HepG2 (cell line): ENCODE data around the gene NMU. TPM values are rescaled to one million over a fixed set of nuclear protein-coding genes. Genes with fewer than 3 reads are reported as not detected.

Experiments
- ATAC-seq: fragments of 200-7000 bp; cut with Tn5 transposase; 3 replicates; pipeline ENCODE4 v1.9.1; 2020; ENCODE audit warnings: mild to moderate bottlenecking, moderate library complexity
- BruUV-seq: library from RNA; stranded (reverse); fragments of 400-500 nt; replicated peaks from 2 replicates; lab custom pipeline; 2021; lab: Mats Ljungman, UMichigan
- CTCF ChIA-PET: fragments of 300-600 bp; formaldehyde crosslinking; extraction: SDS; loops from one replicate; lab custom pipeline; 2021; ENCODE audit warnings: low total read pairs, inconsistent platforms, low intra/inter-chr PET ratio; lab: Yijun Ruan, JAX
- POLR2A ChIA-PET: fragments of 350-600 bp; sonication (Branson Sonifier 250); formaldehyde crosslinking; loops from one replicate; lab custom pipeline; 2020; ENCODE audit warnings: antibody characterized with exemption, inconsistent platforms; lab: Yijun Ruan, JAX
- DNase-seq: peaks from one replicate; pipeline ENCODE4 v3.0.0-alpha.2; 2015; ENCODE audit warnings: low spot score
- FAIRE-seq: peaks from 3 replicates; lab custom pipeline; 2011; peaks lifted over from hg19 to GRCh38; lab: Jason Lieb, UNC
- H2AFZ ChIP-seq: one replicate; pipeline ENCODE4 v1.6.1; 2011; ENCODE audit warnings: low read length, inconsistent platforms
- H3K27ac ChIP-seq: fragments of 300-600 bp; 3 replicates; pipeline ENCODE4 v1.8.0; 2011; ENCODE audit warnings: mixed run types, mild to moderate bottlenecking, mixed read lengths, low read length, inconsistent platforms; ENCODE audit not compliant: insufficient read depth; ENCODE audit errors: extremely low read length
- H3K27me3 ChIP-seq, 2 experiments: fragments of 200-600 bp in 1 of 2; 2 replicates in 1 of 2; 3 replicates in 1 of 2; pipeline versions ENCODE4 v1.6.0 to v1.8.0; 2011; ENCODE audit warnings: low read length in 2 of 2, mild to moderate bottlenecking in 2 of 2, moderate library complexity in 2 of 2, inconsistent platforms in 1 of 2; ENCODE audit not compliant: insufficient read depth in 2 of 2, control insufficient read depth in 1 of 2
- H3K36me3 ChIP-seq, 2 experiments: fragments of 200-600 bp in 1 of 2; replicated peaks in 1 of 2; 2 replicates in 1 of 2; 3 replicates in 1 of 2; pipeline versions ENCODE4 v1.5.1 to v1.8.0; 2011; ENCODE audit warnings: low read length in 2 of 2, inconsistent platforms in 1 of 2; ENCODE audit not compliant: insufficient read depth in 2 of 2, control insufficient read depth in 1 of 2
- H3K4me1 ChIP-seq: 2 replicates; pipeline ENCODE4 v1.5.1; 2012; ENCODE audit warnings: low read length, inconsistent platforms; ENCODE audit not compliant: insufficient read depth
- H3K4me2 ChIP-seq: 2 replicates; pipeline ENCODE4 v1.6.0; 2011; ENCODE audit warnings: low read depth, low read length, inconsistent platforms
- H3K4me3 ChIP-seq, 3 experiments: fragments of 200-600 bp in 1 of 3; sonication (generic), shearing (Covaris generic) in 1 of 3; replicated peaks in 1 of 3; 2 replicates each; pipeline ENCODE4 v1.5.1; 2011 to 2016; ENCODE audit warnings: low read length in 3 of 3, inconsistent platforms in 2 of 3, low read depth in 2 of 3, mild to moderate bottlenecking in 2 of 3, control low read depth in 1 of 3, mixed read lengths in 1 of 3; ENCODE audit not compliant: insufficient read depth in 1 of 3
- H3K79me2 ChIP-seq: one replicate; pipeline ENCODE4 v1.6.1; 2011; ENCODE audit warnings: low read length, inconsistent platforms; ENCODE audit not compliant: insufficient read depth
- H3K9ac ChIP-seq: 2 replicates; pipeline ENCODE4 v1.6.0; 2011; ENCODE audit warnings: mild to moderate bottlenecking, low read depth, low read length, inconsistent platforms; ENCODE audit not compliant: insufficient read depth
- H3K9me3 ChIP-seq: 2 replicates; pipeline ENCODE4 v1.5.1; 2012; ENCODE audit warnings: mild to moderate bottlenecking, low read length
- H4K20me1 ChIP-seq: 2 replicates; pipeline ENCODE4 v1.6.0; 2011; ENCODE audit warnings: inconsistent platforms, mild to moderate bottlenecking, low read length, moderate library complexity; ENCODE audit not compliant: insufficient read depth
- ARID4A ChIP-seq: sonication (generic); formaldehyde crosslinking; IDR thresholded peaks from 2 replicates; pipeline ENCODE4 v1.5.0; 2020; ENCODE audit warnings: mild to moderate bottlenecking, missing genetic modification reagents, borderline replicate concordance
- BRF2 ChIP-seq: sonication (generic); formaldehyde crosslinking; IDR thresholded peaks from 2 replicates; pipeline ENCODE4 v1.8.1; 2022; ENCODE audit warnings: mild to moderate bottlenecking, missing genetic modification reagents
- CEBPZ ChIP-seq: IDR thresholded peaks from 2 replicates; pipeline ENCODE4 v1.6.1; 2012; ENCODE audit warnings: low read length, improper control_type of control experiment
- GRHL1 ChIP-seq: sonication (generic); formaldehyde crosslinking; conservative IDR thresholded peaks from 2 replicates; pipeline ENCODE4 v1.8.0; 2022; ENCODE audit warnings: missing genetic modification reagents
- MTA3 ChIP-seq: sonication (generic); formaldehyde crosslinking; IDR thresholded peaks from 2 replicates; pipeline ENCODE4 v1.4.0; 2020; ENCODE audit warnings: missing genetic modification reagents
- RELA ChIP-seq: sonication (generic); formaldehyde crosslinking; IDR thresholded peaks from 2 replicates; pipeline ENCODE4 v1.4.0; 2020; ENCODE audit warnings: missing genetic modification reagents
- TARDBP ChIP-seq: sonication (generic); formaldehyde crosslinking; IDR thresholded peaks from 2 replicates; pipeline ENCODE4 v1.8.0; 2022; ENCODE audit warnings: mild to moderate bottlenecking, missing genetic modification reagents
- ZBTB7A ChIP-seq: sonication (generic); formaldehyde crosslinking; IDR thresholded peaks from 2 replicates; pipeline ENCODE4 v1.8.0; 2022; ENCODE audit warnings: mild to moderate bottlenecking, missing genetic modification reagents
- ZNF17 ChIP-seq: sonication (generic); formaldehyde crosslinking; IDR thresholded peaks from 2 replicates; pipeline ENCODE4 v1.5.0; 2020; ENCODE audit warnings: mild to moderate bottlenecking, missing genetic modification reagents
- ZNF619 ChIP-seq: sonication (generic); formaldehyde crosslinking; IDR thresholded peaks from 2 replicates; pipeline ENCODE4 v1.4.0; 2020; ENCODE audit warnings: mild to moderate bottlenecking, missing genetic modification reagents
- ZNF703 ChIP-seq: sonication (generic); formaldehyde crosslinking; IDR thresholded peaks from 2 replicates; pipeline ENCODE4 v1.5.1; 2020; ENCODE audit warnings: missing genetic modification reagents, mild to moderate bottlenecking, moderate library complexity, borderline replicate concordance
- ZNF883 ChIP-seq: sonication (generic); formaldehyde crosslinking; IDR thresholded peaks from 2 replicates; pipeline ENCODE4 v1.5.1; 2020; ENCODE audit warnings: mild to moderate bottlenecking, missing genetic modification reagents; ENCODE audit errors: not compliant biosample characterization
- WGBS: methylation state at CpG from one replicate; pipeline ENCODE4 v1.1.6; 2017; ENCODE audit warnings: low lambda C conversion rate; 5-methylcytosine and 5-hydroxymethylcytosine counted together
- in situ Hi-C: cut with HindIII; loops from 2 replicates; pipeline ENCODE4 v1.10.0; 2017; ENCODE audit warnings: low pct_unique_long_range_greater_than_20kb; ENCODE audit not compliant: extremely low pct_ligation_motif_present
- intact Hi-C: fragments of 100-400 bp; cut with micrococcal nuclease; formaldehyde crosslinking; loops from one replicate; pipeline ENCODE4 v1.10.0; 2022; ENCODE audit not compliant: unreplicated experiment
- polyA plus RNA-seq, 8 experiments: library from polyadenylated mRNA; depleted of rRNA in 3 of 8; stranded (reverse) in 7 of 8; unstranded in 1 of 8; fragments of >200 nt; fragmentation: Illumina TruSeq in 4 of 8; extraction: Trizol in 4 of 8; gene quantifications; 2 replicates each; pipeline versions ENCODE4 v1.2.1 to v1.2.3, GENCODE V29; 2011 to 2016; ENCODE audit warnings: low read depth in 4 of 8, missing spikeins in 1 of 8, mixed read lengths in 1 of 8; ENCODE audit not compliant: insufficient read depth in 1 of 8
- total RNA-seq, 5 experiments: library from RNA; depleted of rRNA; stranded (reverse); fragments of >200 nt; fragmentation: Illumina TruSeq; extraction: Trizol; gene quantifications; 2 replicates each; pipeline ENCODE4 v1.2.3, GENCODE V29; 2016; ENCODE audit warnings: low read depth in 1 of 5

Gene NMU
- total and polyA plus RNA-seq, 2 of the 13 experiments (the other 11 are each of a cell fraction or from before 2014, with no cell fraction given): not detected

GRCh38 chr4:55613621-55614020 lies 22.5 kb downstream of the NMU start:
- H3K4me3 ChIP-seq: no peak overlapping the region
- H3K4me2 ChIP-seq: no peak overlapping the region
- ChIA-PET POLR2A (no interaction called here), CTCF (no interaction called here)
- H3K27ac ChIP-seq: no peak overlapping the region
- H4K20me1 ChIP-seq: no peaks in the 10 kb centered on the region
- intact Hi-C loops (no loop called here), in situ Hi-C loops (no loop called here)
- DNase-seq (no peak), FAIRE-seq (no peak), ATAC-seq (no peak)
- H3K9ac ChIP-seq: no peak overlapping the region
- H3K27me3 ChIP-seq: no peaks in the 10 kb centered on the region
- H3K79me2 ChIP-seq: no peaks in the 10 kb centered on the region
- no peak overlapping the region for H2AFZ ChIP-seq
- H3K36me3 ChIP-seq: no peaks in the 10 kb centered on the region
- no peaks in the 10 kb centered on the region for H3K9me3 ChIP-seq
- WGBS: 0% methylated on average over 2 of the region's 3 CpGs
- no peaks in the 10 kb centered on the region for H3K4me1 ChIP-seq
- no TSS peak for BruUV-seq
- TF ChIP-seq ZNF619 (no peak), BRF2 (CRISPR knock-in tag) (no peak), GRHL1 (CRISPR knock-in tag) (no peak), MTA3 (no peak), ARID4A (CRISPR knock-in tag) (no peak), ZNF883 (CRISPR knock-in tag) (no peak), ZNF703 (CRISPR knock-in tag) (no peak), RELA (CRISPR knock-in tag) (no peak), ZBTB7A (CRISPR knock-in tag) (no peak), ZNF17 (CRISPR knock-in tag) (no peak), CEBPZ (no peak), TARDBP (CRISPR knock-in tag) (no peak)
